Measurements from ENCODE around the gene CREB3L1.
A peak's percentile ranks its signal among the peaks of the same experiment; 100 is the strongest.

The CREB3L1 gene, protein sequence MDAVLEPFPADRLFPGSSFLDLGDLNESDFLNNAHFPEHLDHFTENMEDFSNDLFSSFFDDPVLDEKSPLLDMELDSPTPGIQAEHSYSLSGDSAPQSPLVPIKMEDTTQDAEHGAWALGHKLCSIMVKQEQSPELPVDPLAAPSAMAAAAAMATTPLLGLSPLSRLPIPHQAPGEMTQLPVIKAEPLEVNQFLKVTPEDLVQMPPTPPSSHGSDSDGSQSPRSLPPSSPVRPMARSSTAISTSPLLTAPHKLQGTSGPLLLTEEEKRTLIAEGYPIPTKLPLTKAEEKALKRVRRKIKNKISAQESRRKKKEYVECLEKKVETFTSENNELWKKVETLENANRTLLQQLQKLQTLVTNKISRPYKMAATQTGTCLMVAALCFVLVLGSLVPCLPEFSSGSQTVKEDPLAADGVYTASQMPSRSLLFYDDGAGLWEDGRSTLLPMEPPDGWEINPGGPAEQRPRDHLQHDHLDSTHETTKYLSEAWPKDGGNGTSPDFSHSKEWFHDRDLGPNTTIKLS

DNA sequence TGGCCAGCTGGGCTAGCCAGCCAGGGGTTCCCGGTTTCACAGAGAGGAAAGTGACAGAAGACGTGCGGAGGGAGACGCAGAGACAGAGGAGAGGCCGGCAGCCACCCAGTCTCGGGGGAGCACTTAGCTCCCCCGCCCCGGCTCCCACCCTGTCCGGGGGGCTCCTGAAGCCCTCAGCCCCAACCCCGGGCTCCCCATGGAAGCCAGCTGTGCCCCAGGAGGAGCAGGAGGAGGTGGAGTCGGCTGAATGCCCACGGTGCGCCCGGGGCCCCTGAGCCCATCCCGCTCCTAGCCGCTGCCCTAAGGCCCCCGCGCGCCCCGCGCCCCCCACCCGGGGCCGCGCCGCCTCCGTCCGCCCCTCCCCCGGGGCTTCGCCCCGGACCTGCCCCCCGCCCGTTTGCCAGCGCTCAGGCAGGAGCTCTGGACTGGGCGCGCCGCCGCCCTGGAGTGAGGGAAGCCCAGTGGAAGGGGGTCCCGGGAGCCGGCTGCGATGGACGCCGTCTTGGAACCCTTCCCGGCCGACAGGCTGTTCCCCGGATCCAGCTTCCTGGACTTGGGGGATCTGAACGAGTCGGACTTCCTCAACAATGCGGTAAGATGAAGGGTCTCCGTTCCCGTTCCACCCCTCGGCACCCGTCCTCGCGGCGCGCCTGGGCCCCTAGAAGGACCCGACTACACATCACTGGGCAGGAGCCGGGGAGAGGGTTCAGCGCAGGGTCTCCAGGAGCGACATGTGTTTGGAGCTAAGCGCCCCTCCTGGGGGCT, at the start of gene CREB3L1:
TSS of gene CREB3L1 (plus strand) at position 41 of the 765 bp plus-strand sequence. CDS start at position 491, 450 bp downstream.
- DNase-seq: no peak

DNA sequence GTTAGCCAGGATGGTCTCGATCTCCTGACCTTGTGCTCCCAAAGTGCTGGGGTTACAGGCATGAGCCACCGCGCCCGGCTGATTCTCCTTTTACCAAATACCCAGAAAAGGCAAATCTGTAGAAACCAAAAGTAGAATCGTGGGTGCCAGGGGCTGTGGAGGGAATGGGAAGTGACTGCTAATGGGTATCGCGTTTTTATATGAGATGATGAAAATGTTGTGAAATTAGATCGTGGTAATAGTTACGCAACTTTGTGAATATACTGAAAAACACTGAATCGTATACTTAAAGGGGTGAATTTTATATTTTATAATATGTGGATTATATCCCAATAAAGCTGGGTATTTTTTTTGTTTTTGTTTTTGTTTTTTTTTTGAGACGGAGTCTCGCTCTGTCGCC, 48.2 kb upstream of the CREB3L1 start:
- DNase-seq: no peak

DNA sequence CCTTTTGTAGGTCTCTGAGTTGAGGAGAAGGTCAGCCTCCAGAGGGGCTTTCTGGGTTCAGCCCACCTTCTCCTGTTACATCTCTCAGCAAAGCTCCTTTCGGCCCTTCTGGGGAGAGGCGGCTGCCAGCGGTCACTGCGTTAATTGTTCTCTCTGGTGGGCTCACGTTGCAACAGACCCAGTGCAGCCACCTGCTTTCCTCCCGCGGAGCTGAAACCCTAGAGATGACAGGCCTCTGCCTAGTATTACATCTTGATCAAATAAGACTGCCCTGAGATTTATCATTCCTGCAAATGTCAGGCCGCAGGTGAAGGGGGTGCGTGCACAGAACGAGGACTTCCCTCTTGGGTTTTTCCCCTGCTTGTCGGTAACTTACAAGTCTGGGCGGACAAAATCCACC, 43.2 kb upstream of the CREB3L1 start:
- no peak for DNase-seq

DNA sequence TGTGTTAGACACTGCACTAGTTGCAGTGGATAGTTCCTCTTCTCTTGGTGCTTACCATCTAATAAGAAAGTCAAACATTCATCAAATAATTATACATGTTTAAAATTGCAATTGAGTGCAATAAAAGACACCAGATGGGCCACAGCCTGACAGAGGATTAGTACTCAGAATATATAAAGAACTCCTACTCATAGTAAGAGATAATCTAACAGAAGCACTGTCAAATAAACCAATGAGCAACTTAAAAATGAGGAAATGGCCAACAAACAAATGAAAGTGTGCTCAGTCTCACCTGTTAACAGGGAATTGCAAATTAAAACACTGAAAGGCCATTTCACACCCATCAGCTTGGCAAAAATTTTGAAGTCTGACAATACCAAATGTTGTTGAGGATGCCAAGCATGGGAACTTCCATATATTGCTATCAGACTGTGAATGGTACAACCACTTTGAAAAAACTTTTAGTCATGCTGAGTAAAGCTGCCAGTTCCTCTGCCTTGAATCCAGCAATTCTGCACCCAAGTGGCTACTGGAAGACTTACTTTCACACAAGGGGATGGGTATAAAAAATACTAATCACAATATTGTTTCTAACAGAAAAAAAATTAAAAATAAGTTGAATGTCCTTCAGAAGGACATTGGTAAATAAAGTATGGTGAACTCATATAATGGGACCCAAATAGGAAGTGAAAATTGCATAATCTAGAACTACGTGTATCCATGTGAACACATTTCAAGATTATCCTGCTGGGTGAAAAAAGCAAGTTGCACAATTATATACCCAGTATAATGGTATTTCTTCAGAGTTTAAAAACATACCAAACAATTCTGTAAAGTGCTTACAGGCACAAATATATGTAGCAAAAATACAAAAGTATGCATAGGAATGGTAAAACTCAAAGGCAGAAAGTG, 41.4 kb upstream of the CREB3L1 start:
- DNase-seq: no peak

DNA sequence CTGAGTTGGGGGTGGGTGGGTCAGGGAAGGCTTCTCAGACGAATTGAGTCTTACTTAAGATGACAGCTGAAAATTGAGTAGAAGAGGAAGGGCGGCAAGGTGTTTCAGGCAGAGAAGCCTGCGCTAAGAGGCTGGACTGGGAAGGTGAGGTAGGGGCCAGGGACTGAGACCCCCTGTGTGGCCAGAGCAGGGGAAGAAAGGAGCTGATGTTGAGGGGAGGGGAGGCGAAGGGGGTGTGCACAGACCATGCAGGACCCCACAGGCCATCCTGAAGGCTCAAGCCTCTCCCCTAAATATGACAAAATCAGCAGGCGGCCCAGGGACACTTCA, 40.6 kb upstream of the CREB3L1 start:
- no peak for DNase-seq

DNA sequence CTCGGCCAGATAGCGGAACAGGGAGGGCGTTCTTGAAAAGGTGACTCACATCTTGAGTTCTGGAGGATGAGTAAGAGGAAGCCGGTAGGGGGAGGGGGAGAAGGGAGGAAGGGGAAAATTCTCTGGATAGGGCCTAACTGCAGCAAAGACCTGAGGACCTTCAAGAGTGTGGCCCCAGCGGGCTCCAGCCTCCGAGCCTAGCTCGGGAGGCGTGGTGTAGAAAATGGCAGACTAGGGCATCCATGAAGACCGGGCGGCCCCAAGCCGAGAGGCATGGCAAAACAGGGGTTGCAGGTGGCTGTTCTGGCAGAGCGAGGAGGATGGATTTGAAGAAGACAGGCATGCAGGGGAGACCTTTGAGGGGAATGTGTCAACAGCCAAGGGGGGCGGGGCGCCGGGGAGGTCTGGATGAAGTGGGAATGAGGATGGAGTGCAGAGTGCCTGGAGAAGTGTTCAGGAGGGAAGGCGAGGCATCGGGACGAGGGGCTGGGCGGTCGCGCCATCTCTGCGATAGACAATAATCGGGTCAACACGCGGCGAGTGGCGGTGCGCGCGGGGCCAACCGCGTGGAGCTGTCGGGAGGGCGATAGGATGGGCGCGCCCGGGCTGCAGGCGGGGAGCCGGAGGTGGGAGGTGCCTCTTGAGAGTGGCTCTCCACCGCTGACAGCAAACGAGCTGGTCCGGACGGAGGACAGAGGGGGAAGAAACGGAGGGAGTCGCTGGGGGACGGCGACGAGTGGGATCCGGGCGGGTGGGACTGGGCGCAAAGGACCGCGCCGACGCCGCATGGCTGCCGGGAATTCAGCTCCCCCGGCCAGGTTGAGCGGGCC, 40.0 kb upstream of the CREB3L1 start:
- DNase-seq: peak; percentile 47 to 59

DNA sequence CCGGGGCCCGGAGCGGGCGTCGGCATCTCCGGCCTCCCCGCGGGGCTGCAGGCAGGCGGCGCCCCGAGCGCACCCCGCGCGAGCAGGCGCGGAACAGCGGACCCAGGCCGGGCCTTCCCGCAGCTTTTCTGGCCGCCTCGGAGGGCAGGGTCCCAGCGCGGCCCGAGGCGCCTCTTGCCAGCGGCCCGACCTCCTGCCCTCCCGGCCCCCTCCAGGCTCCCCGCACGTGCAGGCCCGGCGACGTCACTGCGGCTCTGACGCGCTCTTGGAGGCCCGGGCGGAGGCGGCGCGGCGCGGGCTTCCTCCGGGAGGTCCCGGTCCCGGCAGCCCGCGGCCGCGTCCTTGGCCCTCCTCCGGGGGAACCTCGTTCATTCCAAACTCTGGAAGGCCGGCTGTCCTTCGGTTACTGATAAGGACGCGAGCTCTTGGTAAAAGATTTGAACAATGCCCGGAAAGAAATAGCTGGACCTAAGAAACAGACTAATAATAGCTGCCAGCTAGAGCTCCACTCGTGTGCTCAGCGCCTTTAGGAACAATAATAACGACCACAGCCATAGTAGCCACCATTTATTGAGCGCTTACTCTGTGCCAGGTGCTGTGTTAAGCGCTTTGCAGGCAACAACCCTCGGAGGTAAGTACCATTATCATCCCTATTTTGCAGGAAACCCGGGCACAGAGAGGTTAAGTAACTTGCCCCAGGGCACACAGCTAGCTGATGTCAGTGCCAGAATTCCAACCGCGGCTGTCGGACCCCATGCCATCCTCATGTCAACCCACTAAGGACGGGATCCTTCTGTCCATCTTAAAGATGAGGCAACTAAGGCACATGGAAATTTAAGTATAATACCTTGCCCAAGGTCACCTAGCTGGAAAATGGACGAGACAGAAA, 39.1 kb upstream of the CREB3L1 start:
- peak; percentile 67 to 69 for DNase-seq

DNA sequence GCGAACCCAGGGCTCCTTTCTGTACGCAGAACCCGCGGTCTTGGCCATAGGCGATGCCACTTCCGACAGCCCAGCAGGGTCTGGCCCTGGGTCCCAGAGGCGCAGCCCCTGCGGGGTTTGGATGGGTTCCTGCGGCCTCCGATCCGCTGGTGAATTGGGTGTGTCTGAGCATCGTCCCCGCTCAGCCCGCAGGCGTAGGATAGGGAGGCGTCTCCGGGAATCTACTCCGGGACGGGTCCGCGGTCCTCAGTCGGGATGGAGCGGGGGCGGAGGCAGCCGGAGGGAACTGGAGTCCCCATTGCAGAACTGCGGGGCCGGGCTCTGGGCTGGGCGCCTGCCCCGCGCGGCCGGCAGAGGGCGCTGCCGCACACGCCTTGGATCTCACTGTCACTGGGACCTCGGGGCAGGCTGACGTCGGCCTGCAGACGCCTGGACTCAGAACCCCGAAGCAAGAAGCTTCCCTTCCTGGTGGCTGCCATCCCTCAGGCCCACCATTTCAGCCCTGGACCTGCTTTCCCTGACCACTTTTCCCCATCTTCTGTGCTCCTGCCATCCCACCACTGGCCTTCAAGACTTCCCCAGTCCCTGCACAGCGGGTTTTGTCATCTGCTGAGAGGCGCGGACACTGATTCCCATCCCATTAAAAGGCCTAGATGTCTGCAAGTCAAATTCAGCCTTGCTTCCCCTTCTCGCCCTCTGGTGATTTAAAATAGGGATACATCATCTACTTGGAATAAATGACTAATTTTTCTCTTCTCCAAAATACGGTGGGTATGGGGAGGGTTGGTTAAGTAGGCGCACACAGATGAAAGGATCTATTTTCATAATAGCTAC, 38.3 kb upstream of the CREB3L1 start:
- peak; percentile 68 to 79 for DNase-seq

DNA sequence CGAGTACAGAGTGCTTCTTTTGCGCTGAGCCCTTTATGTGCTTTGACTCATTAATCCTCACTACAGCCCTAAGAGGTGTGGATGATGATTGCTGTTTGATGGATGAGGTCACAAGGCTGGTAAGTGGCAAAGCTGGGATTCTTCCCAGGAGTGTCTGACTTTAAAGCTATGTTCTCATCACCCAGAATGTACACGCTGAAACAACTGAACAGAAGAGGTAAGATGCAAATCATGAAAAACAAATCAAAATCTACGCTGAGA, 37.7 kb upstream of the CREB3L1 start:
- no peak for DNase-seq

DNA sequence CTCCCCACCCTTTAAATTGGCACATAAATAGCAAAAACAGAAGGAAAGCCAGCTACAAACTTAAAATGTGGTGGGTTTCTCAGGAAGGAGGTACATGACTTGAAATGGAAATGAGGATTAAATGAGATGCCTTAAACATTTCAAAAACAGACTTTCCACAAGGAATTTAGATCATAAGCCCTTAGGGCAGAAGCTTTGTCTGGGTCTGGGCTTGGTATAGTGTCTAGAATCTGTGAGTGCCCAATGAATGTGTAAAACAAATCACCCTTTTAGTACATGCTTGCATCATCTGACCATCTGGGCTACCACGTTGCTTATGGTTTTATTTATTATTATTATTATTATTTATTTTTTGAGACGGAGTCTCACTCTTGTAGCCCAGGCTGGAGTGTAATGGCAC, 37.1 kb upstream of the CREB3L1 start:
- DNase-seq: no peak

DNA sequence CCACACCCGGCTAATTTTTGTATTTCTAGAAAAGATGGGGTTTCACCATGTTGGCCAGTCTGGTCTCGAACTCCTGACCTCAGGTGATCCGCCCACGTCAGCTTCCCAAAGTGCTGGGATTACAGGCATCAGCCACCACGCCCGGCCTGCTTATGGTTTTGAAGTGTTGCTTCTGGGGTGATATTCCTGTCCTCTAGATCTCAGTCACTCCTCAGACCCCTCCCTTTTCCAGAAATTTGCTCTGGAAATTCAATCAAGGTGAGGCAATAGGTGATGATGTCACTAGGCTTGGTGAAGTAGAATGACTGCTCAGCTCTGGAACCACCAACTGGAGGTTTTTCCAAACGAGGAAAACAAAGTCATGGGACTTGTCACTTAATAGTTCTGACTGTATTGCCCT, 36.6 kb upstream of the CREB3L1 start:
- DNase-seq: no peak

DNA sequence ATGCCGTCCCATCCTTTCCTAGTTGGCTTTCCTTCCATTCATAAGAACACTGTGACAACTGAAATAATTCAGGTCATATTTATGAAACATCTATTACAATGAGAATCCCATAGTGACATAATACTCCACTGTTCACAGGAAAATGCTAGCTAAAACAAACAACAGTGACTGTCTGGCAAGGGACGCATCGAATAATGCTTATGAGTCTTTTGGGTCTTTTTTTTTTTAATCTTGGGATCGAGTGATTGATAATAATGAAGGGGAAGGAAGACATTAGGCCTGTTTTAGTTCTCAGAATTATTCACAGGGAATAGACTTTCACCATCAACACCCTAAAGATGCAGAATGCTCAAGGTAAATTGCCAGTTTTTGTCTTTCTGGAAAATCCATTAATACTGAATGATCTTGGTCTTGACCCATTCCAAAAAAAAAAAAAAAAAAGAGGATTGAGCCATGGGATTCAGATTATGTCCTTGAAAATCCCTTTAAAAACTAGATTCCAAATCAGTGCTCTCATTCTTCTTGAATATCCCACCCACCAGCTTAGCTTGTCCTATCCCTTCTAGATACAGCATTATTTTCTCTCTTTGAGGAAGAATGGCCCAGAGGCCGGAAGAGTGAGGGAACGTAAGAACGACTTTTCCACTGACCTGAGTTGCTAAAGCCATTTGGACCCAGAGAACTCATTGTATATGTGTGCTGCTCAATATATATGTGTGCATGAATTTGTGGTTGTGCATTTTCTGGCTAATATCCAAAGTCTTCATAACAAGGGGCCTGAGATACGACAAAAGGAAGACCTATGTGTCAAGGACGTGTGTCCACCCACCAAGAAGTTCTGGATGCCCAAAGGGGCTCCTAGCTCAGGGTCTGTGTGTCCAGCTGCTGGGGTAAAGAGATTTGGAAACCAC, 35.2 kb upstream of the CREB3L1 start:
- DNase-seq: no peak

DNA sequence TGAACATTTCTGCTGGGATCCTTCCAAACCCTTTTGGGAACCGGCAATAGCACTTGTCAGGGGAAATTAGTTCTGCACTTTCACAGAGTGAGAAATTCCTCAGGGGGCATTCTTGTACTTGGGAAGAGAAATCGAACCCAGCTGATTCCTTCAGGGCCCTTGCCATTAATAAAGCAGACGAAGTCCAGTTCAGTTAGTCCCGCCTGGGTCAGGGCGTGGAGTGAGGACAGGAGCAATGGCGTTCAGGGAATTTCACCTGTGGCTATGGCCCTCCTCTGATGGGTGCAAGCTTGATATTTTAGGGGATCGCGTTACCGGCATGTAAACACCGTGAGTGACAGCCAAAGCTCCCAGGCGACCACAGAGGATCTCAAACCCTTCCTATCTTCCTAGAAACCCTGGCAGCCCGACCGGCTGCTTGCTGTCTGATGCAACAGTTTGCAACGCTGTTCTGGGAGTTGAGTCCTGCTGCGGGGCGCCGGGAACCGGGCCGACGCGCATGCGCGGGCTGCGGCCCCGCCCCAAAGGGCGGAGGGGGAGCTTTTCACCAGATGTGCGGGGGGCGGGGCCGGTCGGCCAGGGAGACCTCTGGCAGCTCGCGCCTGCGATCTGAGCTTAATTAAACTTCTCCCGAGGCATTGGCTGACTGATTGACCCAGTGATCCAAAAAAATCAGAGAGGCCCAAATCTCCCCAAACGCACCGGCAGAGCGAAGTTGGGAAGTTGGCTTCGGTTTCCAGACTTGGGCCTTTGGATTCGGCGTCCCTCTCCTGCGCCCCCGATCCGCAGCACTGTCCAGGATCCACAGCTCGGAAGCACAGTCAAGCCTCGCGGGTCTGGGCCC, 34.3 kb upstream of the CREB3L1 start:
- peak; percentile 88 to 92 for DNase-seq

DNA sequence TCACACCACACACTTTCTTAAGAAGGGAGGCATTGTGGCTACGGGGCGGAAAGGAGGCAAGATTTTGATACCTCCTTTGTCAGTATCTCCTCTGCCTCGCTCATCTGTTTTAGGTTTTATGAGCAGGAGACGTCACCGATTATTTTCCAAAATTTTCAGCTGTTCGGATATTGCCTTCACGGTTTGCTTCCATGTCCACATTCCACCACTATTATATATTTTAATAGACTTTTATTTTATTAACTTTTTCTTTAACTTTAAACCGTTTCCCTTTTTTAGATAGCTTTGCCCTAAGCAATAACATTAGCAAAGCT, 33.7 kb upstream of the CREB3L1 start:
- DNase-seq: no peak

DNA sequence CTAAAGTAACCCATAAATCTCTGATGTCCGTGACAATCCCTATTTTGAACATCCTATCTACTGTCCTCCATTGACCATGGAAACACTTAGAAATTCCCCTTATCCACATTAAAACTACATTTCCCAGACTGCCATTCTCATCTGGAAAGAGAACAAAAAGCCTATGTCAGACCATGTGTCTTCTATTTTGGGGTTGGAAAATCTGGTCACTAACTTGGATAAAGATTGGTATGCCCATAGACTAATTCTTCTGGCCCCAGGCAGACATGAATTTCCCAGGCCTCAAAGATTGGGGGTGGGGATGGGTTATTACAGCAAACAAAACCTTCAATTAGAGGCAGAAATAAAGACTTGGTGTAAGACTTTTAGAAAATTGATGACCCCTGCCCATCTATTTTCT, 30.9 kb upstream of the CREB3L1 start:
- DNase-seq: no peak

DNA sequence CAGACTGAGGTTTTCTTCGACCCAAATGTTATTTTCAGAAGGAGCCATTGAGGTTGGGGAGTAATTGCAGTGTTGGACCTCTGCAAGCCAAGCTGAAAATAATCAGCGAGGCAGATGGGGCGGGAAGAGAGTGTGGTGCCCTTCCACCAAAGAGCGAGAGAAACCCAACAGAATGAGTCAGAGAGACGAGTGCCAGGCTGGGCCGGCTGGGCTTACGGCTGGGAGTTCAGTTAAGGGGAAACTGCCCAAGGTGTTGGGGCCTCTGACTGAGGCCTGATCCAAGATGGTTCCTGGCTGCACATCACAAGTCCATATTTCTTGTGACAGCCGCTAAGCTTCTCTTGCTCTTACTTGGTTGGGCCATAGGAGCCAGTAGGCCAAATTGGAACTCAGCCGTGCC, 30.4 kb upstream of the CREB3L1 start:
- DNase-seq: no peak

DNA sequence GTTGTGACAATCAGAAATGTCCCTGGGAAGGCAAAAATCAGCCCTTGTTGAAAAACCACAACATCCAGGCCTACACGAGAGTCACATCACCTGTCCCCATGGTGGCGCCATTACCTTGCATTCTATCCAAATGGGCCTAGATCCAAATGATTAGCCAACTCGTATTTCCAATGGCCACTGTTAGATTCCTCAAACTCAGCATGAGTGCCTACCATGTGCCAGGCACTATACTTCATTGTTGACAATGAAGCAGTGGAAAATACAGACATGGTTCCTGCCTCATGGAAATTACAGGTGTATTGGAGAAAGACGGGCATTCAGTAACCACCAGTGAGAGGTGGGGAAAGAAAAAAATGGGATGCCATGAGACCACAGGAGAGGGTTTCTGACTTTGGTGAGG, 29.8 kb upstream of the CREB3L1 start:
- DNase-seq: peak in 1 of 2 experiments; percentile 11

DNA sequence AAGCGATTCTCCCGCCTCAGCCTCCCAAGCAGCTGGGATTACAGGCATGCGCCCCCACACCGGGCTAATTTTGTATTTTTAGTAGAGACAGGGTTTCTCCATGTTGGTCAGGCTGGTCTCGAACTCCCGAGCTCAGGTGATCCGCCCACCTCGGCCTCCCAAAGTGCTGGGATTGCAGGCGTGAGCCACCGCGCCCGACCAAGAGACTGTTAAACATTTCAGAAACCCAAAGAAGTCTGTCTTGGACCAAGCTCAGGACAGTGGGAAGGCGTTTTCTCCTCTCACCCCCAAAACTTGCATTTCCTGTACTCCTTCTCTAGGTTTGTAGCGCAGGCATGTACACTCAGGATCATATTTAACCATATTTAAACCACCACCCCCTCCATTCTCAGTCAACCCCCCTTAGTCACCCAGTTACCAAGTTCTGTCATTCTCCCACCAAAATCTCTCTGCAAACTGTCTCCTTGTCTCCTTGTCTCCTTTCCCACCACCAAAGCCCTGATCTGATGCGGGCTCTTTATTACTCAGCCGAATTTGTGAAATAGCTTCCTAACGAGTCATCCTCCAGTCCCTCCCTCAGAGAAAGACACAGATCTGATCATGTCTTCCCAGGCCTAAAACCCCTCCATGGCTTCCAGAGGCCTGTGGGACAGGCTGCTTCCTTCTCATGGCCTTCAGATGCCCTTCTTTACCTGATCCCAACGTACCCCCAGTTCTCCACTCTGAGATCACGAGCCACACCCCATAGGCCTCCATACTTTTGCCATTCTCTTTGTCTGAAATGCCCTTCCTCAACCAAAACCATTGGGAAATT, 29.0 kb upstream of the CREB3L1 start:
- DNase-seq: no peak

Data from stimulated activated CD4-positive, alpha-beta T cell treated with anti-CD3 and anti-CD28 coated beads, Interleukin-4, amount 100 ng/mL, for 4 hours (primary cell).